ENCODE results near the gene TLE2. TPM values are rescaled to one million over a fixed set of nuclear protein-coding genes. Genes with fewer than 3 reads are reported as not detected.

The TLE2 gene
- total RNA-seq, 1 experiment from 2014 or later, result 3.1 TPM

DNA sequence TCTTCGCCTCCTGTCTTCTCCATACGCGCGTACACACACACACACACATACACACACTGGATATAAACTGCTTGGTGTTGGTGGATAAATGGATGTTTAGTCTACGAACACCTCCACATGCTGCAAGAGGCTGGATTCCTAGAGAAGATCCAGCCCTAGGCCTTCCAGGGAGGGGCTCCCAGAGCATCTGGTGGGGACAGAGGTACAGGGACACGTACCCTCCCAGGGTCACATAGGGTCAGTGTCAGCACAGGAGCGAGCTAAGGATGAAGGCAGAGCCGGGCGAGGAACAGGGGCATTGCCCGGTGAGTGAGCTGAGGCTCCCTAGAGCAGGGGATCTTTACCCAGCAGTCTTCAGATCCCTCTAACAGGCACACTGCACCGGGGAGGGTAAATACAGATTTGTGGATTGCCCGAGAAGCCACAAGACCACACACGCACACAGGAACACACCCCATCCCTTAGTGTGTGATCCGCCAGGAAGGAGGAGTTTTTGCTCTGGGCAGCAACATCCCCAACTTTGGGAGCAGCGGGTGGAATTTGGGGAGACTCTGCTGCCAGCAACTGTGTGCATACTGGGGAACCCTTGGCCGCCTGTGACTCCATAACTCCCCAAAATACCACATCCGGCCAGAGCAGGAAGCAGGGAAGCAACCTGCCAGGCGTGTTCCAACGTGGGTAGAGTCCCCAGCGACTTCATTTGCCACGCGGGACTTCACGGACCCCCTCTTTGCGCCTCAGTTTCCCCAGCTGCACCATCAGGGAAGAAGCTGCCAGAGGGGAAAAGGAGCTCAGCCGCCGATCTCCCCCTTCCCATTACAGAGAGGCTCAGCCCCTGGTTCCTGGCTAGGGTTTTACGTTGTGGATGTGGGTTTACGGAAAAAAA lies 5.8 kb upstream of the TLE2 start:
- peaks cover 90% of the 10 kb centered on the region for H3K27me3 Mint-ChIP-seq (ENCODE audit: low read depth)
- H3K4me1 ChIP-seq (ENCODE audit: insufficient read depth, low read length), result peaks cover 2% of the 10 kb centered on the region; the same call in 1 of the 2 replicates
- peak overlapping the region; percentile 50 for H3K9ac ChIP-seq (ENCODE audit: extremely low read depth, insufficient read length, low read length)

More for the DNA sequence above, 5.8 kb upstream of the TLE2 start:
- WGBS (ENCODE audit: extremely low coverage, insufficient read length, low lambda C conversion rate), result no CpG with 5 or more reads among the region's 28 CpGs
- Histone ChIP-seq H4K5ac (ENCODE audit: insufficient read length, low read depth, low read length) (no peak overlapping the region), H4K91ac (ENCODE audit: insufficient read length, low read depth, low read length) (no peak overlapping the region), H2BK5ac (ENCODE audit: insufficient read length, low read length) (no peak overlapping the region), H2AK5ac (ENCODE audit: insufficient read length, low read length) (no peak overlapping the region), H4K20me1 (ENCODE audit: control insufficient read depth, insufficient read depth, insufficient read length) (no peaks in the 10 kb centered on the region), H3K56ac (ENCODE audit: insufficient read length, low read depth, low read length) (no peak overlapping the region), H3K23ac (ENCODE audit: insufficient read length, low read depth, low read length) (no peak overlapping the region), H3K14ac (ENCODE audit: insufficient read depth, low read length) (peak overlapping the region; percentile 43), H2BK12ac (ENCODE audit: insufficient read length, low read depth, low read length) (no peak overlapping the region), H3K27ac (ENCODE audit: insufficient read length, low read depth, low read length) (no peak overlapping the region), H3K4me2 (ENCODE audit: insufficient read depth, insufficient read length, low read length) (peak overlapping the region; percentile 68), H3K18ac (ENCODE audit: insufficient read length, low read depth, low read length) (peak overlapping the region; percentile 53), H2BK20ac (ENCODE audit: low read depth, low read length, poor library complexity, severe bottlenecking) (no peak overlapping the region), H2AFZ (ENCODE audit: low read length) (no peak overlapping the region), H2BK15ac (ENCODE audit: low read depth, low read length) (no peak overlapping the region), H3K9me3 (ENCODE audit: control insufficient read depth, low read depth, low read length) (no peaks in the 10 kb centered on the region), H3K79me2 (ENCODE audit: insufficient read depth, low read length) (no peaks in the 10 kb centered on the region), H3K4ac (ENCODE audit: low read depth, low read length) (no peak overlapping the region), H4K8ac (replicated peaks; ENCODE audit: insufficient read length, low read depth, low read length) (no peak overlapping the region), H3K27me3 (ENCODE audit: insufficient read depth, low read length) (no peaks in the 10 kb centered on the region; the same call in 1 of the 2 replicates), H3K79me1 (ENCODE audit: insufficient read depth, low read depth, low read length, poor library complexity, severe bottlenecking) (no peaks in the 10 kb centered on the region), H3T11ph (ENCODE audit: low read length) (no peak overlapping the region), H3K23me2 (ENCODE audit: insufficient read length, low read depth, low read length, poor library complexity, severe bottlenecking) (peaks cover 11% of the 10 kb centered on the region), H2BK120ac (ENCODE audit: low read depth, low read length, poor library complexity, severe bottlenecking) (no peak overlapping the region)
- Mint-ChIP-seq H3K9me3 (peaks cover 0 to 7% of the 10 kb centered on the region in 2 experiments; a peak in 2 of 5 replicates), H3K4me3 (peak overlapping the region; percentile 73 to 89), H3K36me3 (ENCODE audit: insufficient read depth in 1 of 3, low read depth in 3 of 3) (no peaks in the 10 kb centered on the region), H3K4me1 (peaks cover 20 to 34% of the 10 kb centered on the region in 2 experiments), H3K27ac (peak overlapping the region; percentile 86 to 94 (median 90); a peak in 5 of 7 replicates)
- DNase-seq, result no peak
- no peak for TF ChIP-seq CTCF (conservative IDR thresholded peaks at IDR 0.05)

Data from H9 (cell line).